ENCODE data around the gene CALML5. TPM values are rescaled to one million over a fixed set of nuclear protein-coding genes. Genes with fewer than 3 reads are reported as not detected.

Gene CALML5
- total RNA-seq, 1 experiment from 2014 or later: not detected

- no peaks in the 10 kb centered on the region for H3K4me1 ChIP-seq (ENCODE audit: insufficient read depth, low read length, poor library complexity, severe bottlenecking)
- H3K4me3 ChIP-seq (ENCODE audit: low read depth, low read length, poor library complexity, severe bottlenecking): no peak overlapping the region
- intact Hi-C loops (cut with micrococcal nuclease; ENCODE audit: unreplicated experiment): no loop called here
- H3K27me3 ChIP-seq (replicated peaks; ENCODE audit: insufficient read depth, low read depth, low read length, poor library complexity): no peaks in the 10 kb centered on the region
- TF ChIP-seq, protein P1, sequence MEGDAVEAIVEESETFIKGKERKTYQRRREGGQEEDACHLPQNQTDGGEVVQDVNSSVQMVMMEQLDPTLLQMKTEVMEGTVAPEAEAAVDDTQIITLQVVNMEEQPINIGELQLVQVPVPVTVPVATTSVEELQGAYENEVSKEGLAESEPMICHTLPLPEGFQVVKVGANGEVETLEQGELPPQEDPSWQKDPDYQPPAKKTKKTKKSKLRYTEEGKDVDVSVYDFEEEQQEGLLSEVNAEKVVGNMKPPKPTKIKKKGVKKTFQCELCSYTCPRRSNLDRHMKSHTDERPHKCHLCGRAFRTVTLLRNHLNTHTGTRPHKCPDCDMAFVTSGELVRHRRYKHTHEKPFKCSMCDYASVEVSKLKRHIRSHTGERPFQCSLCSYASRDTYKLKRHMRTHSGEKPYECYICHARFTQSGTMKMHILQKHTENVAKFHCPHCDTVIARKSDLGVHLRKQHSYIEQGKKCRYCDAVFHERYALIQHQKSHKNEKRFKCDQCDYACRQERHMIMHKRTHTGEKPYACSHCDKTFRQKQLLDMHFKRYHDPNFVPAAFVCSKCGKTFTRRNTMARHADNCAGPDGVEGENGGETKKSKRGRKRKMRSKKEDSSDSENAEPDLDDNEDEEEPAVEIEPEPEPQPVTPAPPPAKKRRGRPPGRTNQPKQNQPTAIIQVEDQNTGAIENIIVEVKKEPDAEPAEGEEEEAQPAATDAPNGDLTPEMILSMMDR (conservative IDR thresholded peaks at IDR 0.05; ENCODE audit: low read depth, low read length): no peak
- no peak for TF ChIP-seq EZH2 (IDR thresholded peaks at IDR 0.05; ENCODE audit: borderline replicate concordance, low read depth, low read length, poor library complexity, severe bottlenecking)
- H3K36me3 ChIP-seq (ENCODE audit: insufficient read depth, low read length, poor library complexity, severe bottlenecking): no peaks in the 10 kb centered on the region
- CTCF ChIA-PET: no interaction called here
- no peak overlapping the region for H3K27ac ChIP-seq (ENCODE audit: low read depth, low read length, poor library complexity, severe bottlenecking)
- DNase-seq (ENCODE audit: low spot score): no peak
- BruUV-seq (replicated peaks): no TSS peak
- POLR2A ChIA-PET (ENCODE audit: low non-redundant PET): no interaction called here
- no peaks in the 10 kb centered on the region for H3K9me3 ChIP-seq (ENCODE audit: low read depth, low read length, poor library complexity, severe bottlenecking)
Measured at GRCh38 chr10:5493691-5494090, 5.7 kb downstream of the CALML5 start.

DNA sequence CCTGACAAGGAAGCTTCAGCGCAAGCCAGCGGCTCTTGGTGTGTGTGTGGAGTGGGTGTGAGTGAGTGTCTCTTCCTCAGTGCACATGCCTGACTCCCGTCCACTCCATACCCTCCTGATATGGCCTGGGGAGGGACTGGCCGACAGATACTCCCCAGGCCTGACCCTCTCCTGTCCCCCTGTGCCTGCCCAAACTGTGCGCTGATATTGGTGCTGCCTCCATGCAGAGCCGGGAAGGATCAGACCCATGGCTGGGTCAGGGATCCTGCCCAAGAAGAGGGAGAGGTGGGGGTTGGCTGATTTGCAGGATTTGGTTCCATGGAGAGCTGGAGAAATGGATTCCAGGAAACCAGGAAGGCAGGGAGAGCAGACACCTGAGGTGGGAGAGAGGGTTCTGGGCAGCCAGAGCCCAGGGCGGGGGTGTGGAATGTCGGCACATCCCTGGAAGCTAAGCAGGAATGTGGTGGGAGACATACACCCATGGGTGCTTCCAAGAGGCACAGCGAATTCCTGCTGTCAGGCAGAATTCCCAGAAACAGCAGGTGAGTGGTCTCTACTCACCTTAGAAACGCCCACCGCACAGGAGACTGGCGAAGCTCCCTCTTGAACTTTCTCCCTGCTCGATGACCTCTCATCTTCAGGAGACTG lies 6.3 kb downstream of the CALML5 start:
- TF ChIP-seq, protein P1 (conservative IDR thresholded peaks at IDR 0.05; ENCODE audit: low read depth, low read length): no peak
- no peak for TF ChIP-seq EZH2 (IDR thresholded peaks at IDR 0.05; ENCODE audit: borderline replicate concordance, low read depth, low read length, poor library complexity, severe bottlenecking)
- Histone ChIP-seq H3K4me1 (ENCODE audit: insufficient read depth, low read length, poor library complexity, severe bottlenecking) (no peaks in the 10 kb centered on the region), H3K36me3 (ENCODE audit: insufficient read depth, low read length, poor library complexity, severe bottlenecking) (no peaks in the 10 kb centered on the region), H3K4me3 (ENCODE audit: low read depth, low read length, poor library complexity, severe bottlenecking) (no peak overlapping the region), H3K9me3 (ENCODE audit: low read depth, low read length, poor library complexity, severe bottlenecking) (no peaks in the 10 kb centered on the region), H3K27ac (ENCODE audit: low read depth, low read length, poor library complexity, severe bottlenecking) (no peak overlapping the region), H3K27me3 (replicated peaks; ENCODE audit: insufficient read depth, low read depth, low read length, poor library complexity) (no peaks in the 10 kb centered on the region)
- no TSS peak for BruUV-seq (replicated peaks)
- CTCF ChIA-PET: no interaction called here
- intact Hi-C loops (cut with micrococcal nuclease; ENCODE audit: unreplicated experiment): no loop called here
- DNase-seq (ENCODE audit: low spot score): no peak
- POLR2A ChIA-PET (ENCODE audit: low non-redundant PET): no interaction called here

DNA sequence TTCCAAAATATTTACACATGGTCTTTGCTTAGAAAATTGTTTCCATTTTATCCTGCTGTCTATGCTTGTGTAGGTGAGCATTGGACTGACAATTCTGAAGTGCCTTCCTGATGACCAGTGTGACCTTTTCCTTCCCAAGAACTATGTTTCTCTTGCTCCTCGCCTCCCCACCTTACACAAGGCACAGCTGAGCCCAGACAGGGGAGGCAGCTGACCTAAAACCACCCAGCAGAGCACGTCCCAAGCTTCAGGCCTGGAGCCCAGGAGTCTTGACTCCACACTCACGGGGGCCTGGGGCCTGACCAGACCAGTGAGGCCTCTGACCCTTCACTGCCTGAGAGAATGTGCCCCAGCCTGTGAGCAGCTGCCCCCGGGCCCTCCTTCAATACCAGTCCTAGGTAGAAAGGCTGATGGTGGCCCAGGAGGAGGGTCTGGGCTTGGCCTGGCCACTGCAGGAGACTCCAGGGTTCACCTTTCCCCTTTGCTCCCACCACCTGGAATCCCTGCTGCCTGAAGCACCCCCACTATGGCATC lies 7.0 kb downstream of the CALML5 start:
- intact Hi-C loops (cut with micrococcal nuclease; ENCODE audit: unreplicated experiment): no loop called here
- TF ChIP-seq, protein P1 (conservative IDR thresholded peaks at IDR 0.05; ENCODE audit: low read depth, low read length): no peak
- TF ChIP-seq EZH2 (IDR thresholded peaks at IDR 0.05; ENCODE audit: borderline replicate concordance, low read depth, low read length, poor library complexity, severe bottlenecking): no peak
- CTCF ChIA-PET: no interaction called here
- no peak overlapping the region for H3K27ac ChIP-seq (ENCODE audit: low read depth, low read length, poor library complexity, severe bottlenecking)
- DNase-seq (ENCODE audit: low spot score): no peak
- BruUV-seq (replicated peaks): no TSS peak
- H3K36me3 ChIP-seq (ENCODE audit: insufficient read depth, low read length, poor library complexity, severe bottlenecking): no peaks in the 10 kb centered on the region
- H3K27me3 ChIP-seq (replicated peaks; ENCODE audit: insufficient read depth, low read depth, low read length, poor library complexity): no peaks in the 10 kb centered on the region
- no peak overlapping the region for H3K4me3 ChIP-seq (ENCODE audit: low read depth, low read length, poor library complexity, severe bottlenecking)
- no peaks in the 10 kb centered on the region for H3K4me1 ChIP-seq (ENCODE audit: insufficient read depth, low read length, poor library complexity, severe bottlenecking)
- POLR2A ChIA-PET (ENCODE audit: low non-redundant PET): no interaction called here
- no peaks in the 10 kb centered on the region for H3K9me3 ChIP-seq (ENCODE audit: low read depth, low read length, poor library complexity, severe bottlenecking)

All from A673 (cell line).